K562 (cell line): ENCODE measurements around the gene PCK1. TPM values are rescaled to one million over a fixed set of nuclear protein-coding genes. Genes with fewer than 3 reads are reported as not detected.
A peak's percentile ranks its signal among the peaks of the same experiment; 100 is the strongest.

Experiments used
- ATAC-seq: fragments of 200-7000 bp; cut with Tn5 transposase; 3 replicates; pipeline ENCODE4 v1.9.1; 2020; ENCODE audit warnings: moderate library complexity
- BruUV-seq: library from RNA; stranded (reverse); fragments of 400-500 nt; replicated peaks from 2 replicates; lab custom pipeline; 2021; lab: Mats Ljungman, UMichigan
- CTCF ChIA-PET: fragments of 300-600 bp; formaldehyde crosslinking; extraction: SDS; loops from one replicate; lab custom pipeline; 2021; ENCODE audit warnings: low intra/inter-chr PET ratio; lab: Yijun Ruan, JAX
- POLR2A ChIA-PET: fragments of 300-600, 350-650 bp; sonication (Branson Sonifier 250); formaldehyde crosslinking; extraction: SDS; loops from one replicate; lab custom pipeline; 2021; ENCODE audit warnings: antibody characterized with exemption, inconsistent platforms; lab: Yijun Ruan, JAX
- DNase-seq, 4 experiments: peaks; one replicate each; pipeline versions ENCODE4 v3.0.0 to v3.0.0-alpha.2; 2011 to 2018; ENCODE audit warnings: low spot score in 3 of 4, mixed read lengths in 3 of 4; ENCODE audit errors: extremely low read depth in 1 of 4
- FAIRE-seq: peaks from 2 replicates; lab custom pipeline; 2011; peaks lifted over from hg19 to GRCh38; lab: Jason Lieb, UNC
- H2AFZ ChIP-seq: 2 replicates; pipeline ENCODE4 v1.6.0; 2011; ENCODE audit warnings: low read depth, low read length, control low read depth, inconsistent platforms
- H3K27ac ChIP-seq: fragments of 200-600 bp; 3 replicates; pipeline ENCODE4 v1.8.0; 2011; ENCODE audit warnings: low read depth, mild to moderate bottlenecking, control low read depth, inconsistent platforms, low read length, moderate library complexity, mixed read lengths; ENCODE audit errors: extremely low read depth
- H3K27me3 ChIP-seq, 2 experiments: fragments of 300-600 bp in 1 of 2; 2 replicates in 1 of 2; 3 replicates in 1 of 2; pipeline versions ENCODE4 v1.6.0 to v1.8.0; 2011; ENCODE audit warnings: inconsistent platforms in 2 of 2, low read length in 2 of 2, mild to moderate bottlenecking in 1 of 2, mixed read lengths in 1 of 2, moderate library complexity in 1 of 2; ENCODE audit not compliant: control insufficient read depth in 2 of 2, insufficient read depth in 2 of 2
- H3K36me3 ChIP-seq: fragments of 300-600 bp; 3 replicates; pipeline ENCODE4 v1.8.0; 2011; ENCODE audit warnings: mild to moderate bottlenecking, low read length, inconsistent platforms; ENCODE audit not compliant: control insufficient read depth, insufficient read depth
- H3K4me1 ChIP-seq, 2 experiments: fragments of 200-600 bp in 1 of 2; replicated peaks in 1 of 2; 2 replicates in 1 of 2; 3 replicates in 1 of 2; pipeline versions ENCODE4 v1.5.1 to v1.8.0; 2011; ENCODE audit warnings: inconsistent platforms in 2 of 2, low read length in 2 of 2, mild to moderate bottlenecking in 1 of 2, mixed read lengths in 1 of 2, moderate library complexity in 1 of 2; ENCODE audit not compliant: control insufficient read depth in 2 of 2, insufficient read depth in 2 of 2
- H3K4me2 ChIP-seq: 2 replicates; pipeline ENCODE4 v1.6.1; 2011; ENCODE audit warnings: low read length, control low read depth, inconsistent platforms, mixed read lengths; ENCODE audit not compliant: insufficient read depth
- H3K4me3 ChIP-seq: fragments of 200-600 bp; sonication (generic), shearing (Covaris generic); 2 replicates; pipeline ENCODE4 v1.5.1; 2016; ENCODE audit warnings: control low read depth, inconsistent platforms
- H3K79me2 ChIP-seq: fragments of 200-600 bp; 3 replicates; pipeline ENCODE4 v1.8.0; 2011; ENCODE audit warnings: low read length, inconsistent platforms; ENCODE audit not compliant: control insufficient read depth, insufficient read depth
- H3K9ac ChIP-seq, 2 experiments: 2 replicates each; pipeline versions ENCODE4 v1.6.0 to v1.6.1; 2011; ENCODE audit warnings: low read depth in 2 of 2, low read length in 2 of 2, control low read depth in 1 of 2, inconsistent platforms in 1 of 2, mild to moderate bottlenecking in 1 of 2, mixed read lengths in 1 of 2; ENCODE audit not compliant: insufficient read depth in 1 of 2
- H3K9me1 ChIP-seq: one replicate; pipeline ENCODE4 v1.6.0; 2011; ENCODE audit warnings: inconsistent platforms, mild to moderate bottlenecking, low read length, moderate library complexity; ENCODE audit not compliant: control insufficient read depth, insufficient read depth
- H3K9me3 ChIP-seq: replicated peaks from 2 replicates; pipeline ENCODE4 v1.5.1; 2011; ENCODE audit warnings: low read depth, low read length, inconsistent platforms; ENCODE audit not compliant: control insufficient read depth, insufficient read depth
- H4K20me1 ChIP-seq: replicated peaks from 2 replicates; pipeline ENCODE4 v1.6.1; 2011; ENCODE audit warnings: low read length, inconsistent platforms, mixed read lengths; ENCODE audit not compliant: control insufficient read depth, insufficient read depth
- ARID2 ChIP-seq: fragments of 450-650 bp; IDR thresholded peaks from 2 replicates; pipeline ENCODE4 v1.6.1; 2017; ENCODE audit warnings: antibody characterized with exemption, mild to moderate bottlenecking
- BCOR ChIP-seq: fragments of 450-650 bp; IDR thresholded peaks from 2 replicates; pipeline ENCODE4 v1.6.1; 2016
- ESRRA ChIP-seq: fragments of 450-650 bp; IDR thresholded peaks from 2 replicates; pipeline ENCODE4 v1.6.1; 2014; ENCODE audit warnings: low read depth, mild to moderate bottlenecking, moderate library complexity, borderline replicate concordance
- ETV6 ChIP-seq, 3 experiments: fragments of 150-350 bp in 1 of 3; sonication (generic) in 1 of 3; formaldehyde crosslinking in 1 of 3; IDR thresholded peaks; 2 replicates each; pipeline versions ENCODE4 v1.6.1 to v1.8.0; 2014 to 2022; ENCODE audit warnings: borderline replicate concordance in 2 of 3, low read depth in 2 of 3, antibody characterized with exemption in 1 of 3, low read length in 1 of 3, mild to moderate bottlenecking in 1 of 3, missing genetic modification reagents in 1 of 3
- FOXA1 ChIP-seq: fragments of 450-650 bp; IDR thresholded peaks from 2 replicates; pipeline ENCODE4 v1.6.1; 2016; ENCODE audit warnings: mild to moderate bottlenecking, borderline replicate concordance
- GABPB2 ChIP-seq: fragments of 250-450 bp; sonication (Bioruptor Pico); conservative IDR thresholded peaks from 2 replicates; pipeline ENCODE4 v1.5.1; 2021; ENCODE audit warnings: mild to moderate bottlenecking
- KLF16 ChIP-seq: IDR thresholded peaks from 2 replicates; pipeline ENCODE4 v1.6.1; 2016; ENCODE audit warnings: antibody characterized with exemption
- MCM2 ChIP-seq: fragments of 450-650 bp; IDR thresholded peaks from 2 replicates; pipeline ENCODE4 v1.6.1; 2017; ENCODE audit warnings: low read depth, mild to moderate bottlenecking
- RBFOX2 ChIP-seq: fragments of 200-400 bp; formaldehyde crosslinking; IDR thresholded peaks from 2 replicates; pipeline ENCODE4 v1.6.1; 2017; ENCODE audit warnings: low read depth, mild to moderate bottlenecking, low read length, moderate library complexity
- RBM17 ChIP-seq: fragments of 200-400 bp; formaldehyde crosslinking; IDR thresholded peaks from 2 replicates; pipeline ENCODE4 v1.6.1; 2017; ENCODE audit warnings: low read depth, mild to moderate bottlenecking, low read length, borderline replicate concordance
- RFX5 ChIP-seq: IDR thresholded peaks from 2 replicates; pipeline ENCODE4 v1.6.1; 2011; ENCODE audit warnings: low read depth, mild to moderate bottlenecking, improper control_type of control experiment, low read length
- SFPQ ChIP-seq: fragments of 200-400 bp; formaldehyde crosslinking; IDR thresholded peaks from 2 replicates; pipeline ENCODE4 v1.6.1; 2017; ENCODE audit warnings: mild to moderate bottlenecking, low read depth, low read length, moderate library complexity
- SMAD1 ChIP-seq: fragments of 150-350 bp; IDR thresholded peaks from 2 replicates; pipeline ENCODE4 v1.6.1; 2014; ENCODE audit warnings: low read length, low read depth; ENCODE audit not compliant: partially characterized antibody
- SMARCA5 ChIP-seq: fragments of 450-650 bp; IDR thresholded peaks from 2 replicates; pipeline ENCODE4 v1.6.1; 2016
- TCFL5 ChIP-seq: fragments of 250-450 bp; sonication (Bioruptor Pico); conservative IDR thresholded peaks from 2 replicates; pipeline ENCODE4 v1.6.1; 2021; ENCODE audit warnings: mild to moderate bottlenecking, moderate library complexity, matching md5 sums
- WGBS: fragments of 100-300 bp; shearing (Covaris generic); methylation state at CpG from one replicate; pipeline ENCODE4 v1.1.6; 2016; ENCODE audit warnings: low coverage, mixed read lengths; ENCODE audit not compliant: insufficient coverage; ENCODE audit errors: missing lambda C conversion rate; 5-methylcytosine and 5-hydroxymethylcytosine counted together
- in situ Hi-C: fragments of 300-500 bp; cut with MboI; formaldehyde crosslinking; loops from 4 replicates; pipeline ENCODE4 v1.15.0; 2018; ENCODE audit warnings: inconsistent platforms, mixed read lengths
- intact Hi-C: fragments of 100-400 bp; cut with micrococcal nuclease; formaldehyde crosslinking; loops from 2 replicates; pipeline ENCODE4 v1.14.2; 2022
- polyA plus RNA-seq, 8 experiments: library from polyadenylated mRNA; depleted of rRNA in 4 of 8; stranded (reverse) in 5 of 8; unstranded in 3 of 8; fragments of >200 nt; fragmentation: Nextera tagmentation in 2 of 8; fragmentation: Illumina TruSeq in 1 of 8; extraction: Ambion mirVana in 2 of 8; extraction: Trizol in 1 of 8; gene quantifications; 2 replicates each; pipeline versions ENCODE4 v1.2.1 to v1.2.3, GENCODE V29; 2011 to 2014; ENCODE audit warnings: inconsistent platforms in 1 of 8, missing spikeins in 1 of 8
- total RNA-seq, 7 experiments: library from RNA; depleted of rRNA in 6 of 7; stranded (reverse); fragments of >200 nt in 6 of 7; fragmentation: Illumina TruSeq in 2 of 7; extraction: Trizol in 2 of 7; gene quantifications; 2 replicates each; pipeline versions ENCODE4 v1.2.1 to v1.2.3, GENCODE V29; 2011 to 2021; ENCODE audit warnings: low replicate concordance in 1 of 7
- TF ChIP-seq, protein P1 (sequence below): fragments of 450-650 bp; IDR thresholded peaks from one replicate; pipeline ENCODE4 v1.6.1; 2018; ENCODE audit warnings: mild to moderate bottlenecking, moderate library complexity; ENCODE audit not compliant: partially characterized antibody
- TF ChIP-seq, protein P2 (sequence below): sonication (generic); IDR thresholded peaks from 2 replicates; pipeline ENCODE4 v1.6.1; 2016

Gene PCK1
- total and polyA plus RNA-seq, 9 of the 15 experiments (the other 6 are each of a cell fraction or from before 2014, with no cell fraction given) = 0.05 to 0.73 (median 0.15) TPM

DNA sequence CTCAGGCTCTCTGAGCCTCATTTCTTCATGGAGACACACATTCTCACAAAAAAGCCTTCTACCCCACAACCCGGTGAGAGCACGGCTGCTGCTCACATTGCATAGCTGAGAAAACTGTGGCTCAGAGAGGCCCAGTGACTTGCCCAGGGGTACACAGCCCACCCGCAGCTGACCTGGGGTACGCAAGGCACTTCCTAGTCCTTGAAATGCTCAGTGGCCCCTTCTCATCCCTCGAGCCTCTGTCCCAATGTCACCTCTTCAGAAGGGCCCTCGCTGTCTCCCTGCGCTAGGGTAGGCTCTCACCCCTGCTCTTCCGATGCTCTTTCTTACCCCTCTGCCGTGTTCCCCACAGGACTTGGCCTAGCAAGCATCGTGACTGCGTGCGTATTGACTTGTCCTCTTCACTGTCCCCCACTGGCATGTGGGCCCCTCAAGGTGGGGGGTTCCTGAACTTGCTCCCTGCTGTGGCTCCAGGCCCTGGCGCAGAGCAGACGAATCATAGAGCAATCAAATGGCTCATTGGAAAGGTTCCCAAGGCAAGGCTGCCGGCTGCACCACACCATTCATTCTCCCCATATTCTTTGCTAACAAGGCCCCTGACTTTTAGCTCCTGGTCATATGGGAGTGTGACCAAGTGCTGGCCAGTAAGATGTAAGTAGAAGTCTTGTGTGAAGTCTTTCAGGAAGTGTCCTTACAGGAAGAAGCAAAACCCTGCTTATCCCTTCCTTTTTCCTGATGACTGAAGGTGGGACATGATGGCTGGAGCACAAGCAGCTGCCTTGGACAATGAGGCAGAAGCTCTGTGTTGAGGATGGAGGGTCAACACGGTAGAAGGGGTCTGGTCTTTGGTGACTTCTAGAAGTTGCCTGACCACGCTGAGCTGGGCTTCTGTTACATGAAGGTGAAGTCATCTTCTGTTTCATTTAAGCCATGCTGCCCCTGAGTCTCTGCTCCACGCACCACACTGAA is 22.7 kb downstream of the PCK1 start:
- Histone ChIP-seq H3K9me1 (no peaks in the 10 kb centered on the region), H3K9ac (0 out of 4 replicates have a peak overlapping the region, but pooled peaks of 1 of the 2 experiments have one; percentile 11), H3K4me3 (no peak overlapping the region), H3K4me2 (peak overlapping the region; percentile 55; the same call in 1 of the 2 replicates), H3K79me2 (no peaks in the 10 kb centered on the region), H2AFZ (peak overlapping the region; percentile 74), H3K27ac (no peak overlapping the region), H4K20me1 (no peaks in the 10 kb centered on the region), H3K9me3 (peaks cover 3% of the 10 kb centered on the region; the same call in 1 of the 2 replicates), H3K36me3 (no peaks in the 10 kb centered on the region), H3K27me3 (peaks cover 16 to 56% of the 10 kb centered on the region in 2 experiments; a peak in 4 of 5 replicates), H3K4me1 (peaks cover 29 to 52% of the 10 kb centered on the region in 2 experiments)
- CTCF ChIA-PET = no interaction called here
- ATAC-seq = no peak
- WGBS = 32% methylated on average over 17 of the region's 18 CpGs
- intact Hi-C loops = no loop called here
- no TSS peak for BruUV-seq
- in situ Hi-C loops = no loop called here
- no peak for FAIRE-seq
- no peak for DNase-seq
- POLR2A ChIA-PET = interaction anchor here (0.6 to 1.1 kb wide), 2 partner anchors 63 to 64 kb away, joined by 3 to 4 read pairs; no protein-coding TSS in a partner anchor
- TF ChIP-seq SMAD1 (no peak), KLF16 (no peak), SMARCA5 (peak; percentile 63; the same call in 1 of the 2 replicates), ARID2 (no peak), ESRRA (no peak), TCFL5 (CRISPR knock-in tag) (no peak), GABPB2 (CRISPR knock-in tag) (no peak), RBFOX2 (no peak), BCOR (peak; percentile 65; the same call in 1 of the 2 replicates), RFX5 (no peak), ETV6 (IDR thresholded peaks at IDR 0.05; ENCODE audit: borderline replicate concordance in 1 of 2, low read depth in 2 of 2, low read length in 1 of 2) (no peak), ETV6 (CRISPR knock-in tag; IDR thresholded peaks at IDR 0.05; ENCODE audit: borderline replicate concordance) (no peak), SFPQ (no peak), MCM2 (no peak), RBM17 (no peak), FOXA1 (no peak)
- TF ChIP-seq, protein P1, sequence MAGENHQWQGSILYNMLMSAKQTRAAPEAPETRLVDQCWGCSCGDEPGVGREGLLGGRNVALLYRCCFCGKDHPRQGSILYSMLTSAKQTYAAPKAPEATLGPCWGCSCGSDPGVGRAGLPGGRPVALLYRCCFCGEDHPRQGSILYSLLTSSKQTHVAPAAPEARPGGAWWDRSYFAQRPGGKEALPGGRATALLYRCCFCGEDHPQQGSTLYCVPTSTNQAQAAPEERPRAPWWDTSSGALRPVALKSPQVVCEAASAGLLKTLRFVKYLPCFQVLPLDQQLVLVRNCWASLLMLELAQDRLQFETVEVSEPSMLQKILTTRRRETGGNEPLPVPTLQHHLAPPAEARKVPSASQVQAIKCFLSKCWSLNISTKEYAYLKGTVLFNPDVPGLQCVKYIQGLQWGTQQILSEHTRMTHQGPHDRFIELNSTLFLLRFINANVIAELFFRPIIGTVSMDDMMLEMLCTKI = no peak
- TF ChIP-seq, protein P2, sequence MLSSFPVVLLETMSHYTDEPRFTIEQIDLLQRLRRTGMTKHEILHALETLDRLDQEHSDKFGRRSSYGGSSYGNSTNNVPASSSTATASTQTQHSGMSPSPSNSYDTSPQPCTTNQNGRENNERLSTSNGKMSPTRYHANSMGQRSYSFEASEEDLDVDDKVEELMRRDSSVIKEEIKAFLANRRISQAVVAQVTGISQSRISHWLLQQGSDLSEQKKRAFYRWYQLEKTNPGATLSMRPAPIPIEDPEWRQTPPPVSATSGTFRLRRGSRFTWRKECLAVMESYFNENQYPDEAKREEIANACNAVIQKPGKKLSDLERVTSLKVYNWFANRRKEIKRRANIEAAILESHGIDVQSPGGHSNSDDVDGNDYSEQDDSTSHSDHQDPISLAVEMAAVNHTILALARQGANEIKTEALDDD = no peak
